Measurements from ENCODE around the gene GNAZ.
"Not testable (repeated sequence)": the region's sequence is repeated elsewhere in the genome, so short reads cannot be mapped to it uniquely, and the experiment has no call there.

GNAZ gene

GRCh38 chr22:23127055-23127756 is 56.9 kb downstream of the GNAZ start:
- no peaks in the 10 kb centered on the region for H3K36me3 Mint-ChIP-seq
- H3K27me3 Mint-ChIP-seq, result no peaks in the 10 kb centered on the region
- H3K4me3 Mint-ChIP-seq, result no peak overlapping the region
- H3K9me3 Mint-ChIP-seq (ENCODE audit: low read depth), result no peaks in the 10 kb centered on the region
- H3K27ac Mint-ChIP-seq, result no peak overlapping the region
- no peaks in the 10 kb centered on the region for H3K4me1 Mint-ChIP-seq (ENCODE audit: low read depth)

- H3K4me1 Mint-ChIP-seq (ENCODE audit: low read depth), result no peaks in the 10 kb centered on the region
- H3K9me3 Mint-ChIP-seq (ENCODE audit: low read depth), result no peaks in the 10 kb centered on the region
- no peaks in the 10 kb centered on the region for H3K36me3 Mint-ChIP-seq
- H3K27ac Mint-ChIP-seq, result no peak overlapping the region
- no peak overlapping the region for H3K4me3 Mint-ChIP-seq
- H3K27me3 Mint-ChIP-seq, result no peaks in the 10 kb centered on the region
Measured at GRCh38 chr22:23127788-23128187, 57.5 kb downstream of the GNAZ start.

- no peaks in the 10 kb centered on the region for H3K9me3 Mint-ChIP-seq (ENCODE audit: low read depth)
- H3K36me3 Mint-ChIP-seq, result no peaks in the 10 kb centered on the region
- no peak overlapping the region for H3K27ac Mint-ChIP-seq
- no peak overlapping the region for H3K4me3 Mint-ChIP-seq
- no peaks in the 10 kb centered on the region for H3K27me3 Mint-ChIP-seq
- no peaks in the 10 kb centered on the region for H3K4me1 Mint-ChIP-seq (ENCODE audit: low read depth)
Measured at GRCh38 chr22:23128269-23129108, 58.2 kb downstream of the GNAZ start.

GRCh38 chr22:23129149-23129548 is 58.8 kb downstream of the GNAZ start:
- Mint-ChIP-seq H3K9me3 (ENCODE audit: low read depth) (no peaks in the 10 kb centered on the region), H3K36me3 (no peaks in the 10 kb centered on the region), H3K4me1 (ENCODE audit: low read depth) (no peaks in the 10 kb centered on the region), H3K4me3 (no peak overlapping the region), H3K27me3 (no peaks in the 10 kb centered on the region), H3K27ac (no peak overlapping the region)

- Mint-ChIP-seq H3K27me3 (no peaks in the 10 kb centered on the region), H3K9me3 (ENCODE audit: low read depth) (no peaks in the 10 kb centered on the region), H3K4me3 (no peak overlapping the region), H3K36me3 (no peaks in the 10 kb centered on the region), H3K4me1 (ENCODE audit: low read depth) (no peaks in the 10 kb centered on the region), H3K27ac (peak overlapping the region; percentile 10)
Measured at GRCh38 chr22:23130697-23131096, 60.4 kb downstream of the GNAZ start.

DNA sequence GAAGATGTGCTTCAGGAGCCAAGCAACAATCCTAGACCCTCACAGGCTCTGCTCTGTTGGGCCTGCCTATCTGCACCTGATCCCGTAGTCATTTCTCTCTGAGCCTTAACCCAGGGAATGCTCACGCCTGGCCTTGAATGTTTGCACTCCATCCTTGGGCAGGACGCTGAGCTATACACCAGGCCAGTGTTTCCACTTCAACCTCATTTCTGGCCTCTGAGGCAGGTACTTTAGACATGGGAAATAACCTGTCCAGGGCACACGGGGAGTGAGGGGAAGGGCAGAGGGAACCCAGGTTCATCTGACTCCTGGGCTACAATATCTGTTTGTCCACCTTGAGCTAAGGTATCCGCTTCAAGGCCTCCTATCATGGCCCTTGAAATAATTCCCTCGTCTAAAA is 61.6 kb downstream of the GNAZ start:
- peaks cover 3% of the 10 kb centered on the region for H3K4me1 Mint-ChIP-seq (ENCODE audit: low read depth)
- H3K27ac Mint-ChIP-seq, result no peak overlapping the region
- H3K36me3 Mint-ChIP-seq, result no peaks in the 10 kb centered on the region
- H3K9me3 Mint-ChIP-seq (ENCODE audit: low read depth), result no peaks in the 10 kb centered on the region
- H3K4me3 Mint-ChIP-seq, result no peak overlapping the region
- no peaks in the 10 kb centered on the region for H3K27me3 Mint-ChIP-seq

DNA sequence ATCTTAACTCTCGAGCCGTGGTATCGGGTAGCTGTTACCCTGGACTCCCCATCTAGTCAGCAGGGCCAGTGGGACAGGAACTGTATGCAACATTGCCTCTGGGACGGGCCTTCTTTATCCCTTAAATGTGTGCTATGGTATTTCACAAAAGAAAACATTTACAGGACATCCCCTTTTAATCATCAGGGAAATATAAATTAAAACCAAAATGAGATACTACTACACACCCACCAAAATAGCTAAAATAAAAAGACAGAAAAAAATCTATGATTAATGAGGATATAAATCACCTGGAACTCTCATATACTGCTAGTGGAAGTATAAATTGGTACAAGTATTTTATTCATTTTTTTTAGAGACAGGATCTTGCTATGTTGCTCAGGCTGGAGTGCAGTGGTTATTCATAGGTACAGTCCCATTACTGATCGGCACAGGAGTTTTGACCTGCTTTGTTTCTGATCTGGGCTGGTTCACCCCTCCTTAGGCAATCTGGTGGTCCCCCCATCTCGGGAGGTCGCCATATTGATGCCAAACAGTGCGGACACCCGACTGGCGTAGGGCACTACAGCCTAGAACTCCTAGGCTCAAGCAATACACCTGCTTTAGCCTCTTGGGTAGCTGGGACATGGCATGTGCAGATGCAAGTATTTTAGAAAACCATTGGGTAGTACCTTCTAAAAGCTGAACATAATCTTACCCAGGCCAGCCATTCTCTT is 62.2 kb downstream of the GNAZ start:
- Mint-ChIP-seq H3K27ac (no peak overlapping the region), H3K27me3 (no peaks in the 10 kb centered on the region), H3K4me1 (ENCODE audit: low read depth) (peaks cover 9% of the 10 kb centered on the region), H3K9me3 (ENCODE audit: low read depth) (no peaks in the 10 kb centered on the region), H3K36me3 (no peaks in the 10 kb centered on the region), H3K4me3 (no peak overlapping the region)

- H3K27me3 Mint-ChIP-seq, result no peaks in the 10 kb centered on the region
- no peak overlapping the region for H3K27ac Mint-ChIP-seq
Measured at GRCh38 chr22:23133922-23134321, 63.6 kb downstream of the GNAZ start.

DNA sequence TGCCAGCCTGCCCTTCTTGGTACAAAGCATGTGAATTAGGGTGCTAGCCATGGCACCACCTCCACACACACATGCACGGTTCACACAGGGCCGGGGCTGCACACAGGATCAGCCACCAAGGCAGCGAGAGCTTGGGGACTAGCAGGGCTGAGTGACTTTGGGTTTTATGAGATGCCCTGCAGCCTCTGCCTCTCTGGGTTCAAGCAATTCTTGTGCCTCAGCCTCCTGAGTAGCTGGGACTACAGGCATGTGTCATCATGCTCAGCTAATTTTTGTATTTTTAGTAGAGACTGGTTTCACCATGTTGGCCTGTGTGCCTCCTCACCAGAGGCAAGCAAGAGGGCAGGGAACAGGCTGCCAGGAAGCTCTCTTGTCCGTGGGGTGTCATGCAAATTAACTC is 66.7 kb downstream of the GNAZ start:
- not testable (repeated sequence) for H3K9me3 Mint-ChIP-seq (ENCODE audit: low read depth); H3K4me3 Mint-ChIP-seq; H3K27me3 Mint-ChIP-seq; H3K27ac Mint-ChIP-seq; H3K36me3 Mint-ChIP-seq
- H3K4me1 Mint-ChIP-seq (ENCODE audit: low read depth), result peaks cover 42% of the 10 kb centered on the region

More at GRCh38 chr22:23133922-23134321, 63.6 kb downstream of the GNAZ start:
- Mint-ChIP-seq H3K9me3 (ENCODE audit: low read depth) (no peaks in the 10 kb centered on the region), H3K4me1 (ENCODE audit: low read depth) (peaks cover 22% of the 10 kb centered on the region), H3K36me3 (no peaks in the 10 kb centered on the region), H3K4me3 (no peak overlapping the region)

- no peaks in the 10 kb centered on the region for H3K27me3 Mint-ChIP-seq
- H3K9me3 Mint-ChIP-seq (ENCODE audit: low read depth), result no peaks in the 10 kb centered on the region
- H3K4me1 Mint-ChIP-seq (ENCODE audit: low read depth), result peaks cover 47% of the 10 kb centered on the region
- H3K4me3 Mint-ChIP-seq, result peak overlapping the region; percentile 1
- H3K36me3 Mint-ChIP-seq, result no peaks in the 10 kb centered on the region
- H3K27ac Mint-ChIP-seq, result peak overlapping the region; percentile 89
Measured at GRCh38 chr22:23137468-23137867, 67.1 kb downstream of the GNAZ start.

GRCh38 chr22:23137905-23138561 is 67.7 kb downstream of the GNAZ start:
- no peaks in the 10 kb centered on the region for H3K27me3 Mint-ChIP-seq
- H3K4me1 Mint-ChIP-seq (ENCODE audit: low read depth), result peaks cover 52% of the 10 kb centered on the region
- peak overlapping the region; percentile 36 for H3K4me3 Mint-ChIP-seq
- no peaks in the 10 kb centered on the region for H3K36me3 Mint-ChIP-seq
- no peaks in the 10 kb centered on the region for H3K9me3 Mint-ChIP-seq (ENCODE audit: low read depth)
- peak overlapping the region; percentile 89 for H3K27ac Mint-ChIP-seq

DNA sequence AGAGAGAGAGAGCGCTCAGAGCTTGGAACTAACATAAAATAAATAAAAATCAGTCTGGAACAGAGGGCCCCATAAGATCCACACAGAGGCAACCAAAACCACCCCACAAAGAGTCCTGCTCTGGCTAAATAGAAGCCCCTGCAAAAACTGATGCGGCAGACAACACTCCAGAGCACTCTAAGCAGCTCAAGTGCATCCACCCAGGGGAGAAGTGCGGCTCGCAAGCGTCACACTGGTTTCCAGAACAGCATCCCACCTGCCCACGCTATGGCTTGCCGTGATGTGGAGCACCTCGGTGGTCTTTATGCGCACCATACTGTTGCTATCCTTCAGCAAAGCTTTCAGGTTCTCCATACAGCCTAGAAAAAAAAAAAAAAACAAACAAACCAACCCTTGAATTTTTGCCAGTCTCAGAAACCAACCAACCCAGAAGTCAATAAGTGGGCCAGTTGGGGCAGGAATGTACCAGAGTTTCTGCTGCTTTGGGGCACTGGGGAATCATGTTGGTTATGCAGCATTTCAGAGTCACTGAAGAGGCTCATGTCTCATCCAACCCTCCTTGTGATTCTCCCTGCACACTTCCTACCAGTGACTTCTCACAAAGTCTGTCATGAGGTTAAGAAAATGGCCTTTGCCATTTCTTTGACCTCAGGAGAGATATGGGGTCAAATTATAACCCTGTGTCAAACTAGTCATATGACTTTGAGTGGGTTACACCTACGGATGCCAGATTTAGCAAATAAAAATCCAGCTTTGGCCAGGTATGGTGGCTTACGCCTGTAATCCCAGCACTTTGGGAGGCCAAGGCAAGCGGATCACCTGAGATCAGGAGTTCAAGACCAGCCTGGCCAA is 68.5 kb downstream of the GNAZ start:
- H3K27ac Mint-ChIP-seq, result peak overlapping the region; percentile 89

GRCh38 chr22:23140385-23140784 is 70.1 kb downstream of the GNAZ start:
- peaks cover 70% of the 10 kb centered on the region for H3K4me1 Mint-ChIP-seq (ENCODE audit: low read depth)
- no peaks in the 10 kb centered on the region for H3K36me3 Mint-ChIP-seq
- H3K4me3 Mint-ChIP-seq, result no peak overlapping the region
- no peaks in the 10 kb centered on the region for H3K9me3 Mint-ChIP-seq (ENCODE audit: low read depth)
- H3K27me3 Mint-ChIP-seq, result no peaks in the 10 kb centered on the region
- H3K27ac Mint-ChIP-seq, result no peak overlapping the region

More for the DNA sequence above, 68.5 kb downstream of the GNAZ start:
- peak overlapping the region; percentile 33 for H3K4me3 Mint-ChIP-seq
- no peaks in the 10 kb centered on the region for H3K9me3 Mint-ChIP-seq (ENCODE audit: low read depth)
- H3K4me1 Mint-ChIP-seq (ENCODE audit: low read depth), result peaks cover 57% of the 10 kb centered on the region
- H3K27me3 Mint-ChIP-seq, result no peaks in the 10 kb centered on the region
- no peaks in the 10 kb centered on the region for H3K36me3 Mint-ChIP-seq

DNA sequence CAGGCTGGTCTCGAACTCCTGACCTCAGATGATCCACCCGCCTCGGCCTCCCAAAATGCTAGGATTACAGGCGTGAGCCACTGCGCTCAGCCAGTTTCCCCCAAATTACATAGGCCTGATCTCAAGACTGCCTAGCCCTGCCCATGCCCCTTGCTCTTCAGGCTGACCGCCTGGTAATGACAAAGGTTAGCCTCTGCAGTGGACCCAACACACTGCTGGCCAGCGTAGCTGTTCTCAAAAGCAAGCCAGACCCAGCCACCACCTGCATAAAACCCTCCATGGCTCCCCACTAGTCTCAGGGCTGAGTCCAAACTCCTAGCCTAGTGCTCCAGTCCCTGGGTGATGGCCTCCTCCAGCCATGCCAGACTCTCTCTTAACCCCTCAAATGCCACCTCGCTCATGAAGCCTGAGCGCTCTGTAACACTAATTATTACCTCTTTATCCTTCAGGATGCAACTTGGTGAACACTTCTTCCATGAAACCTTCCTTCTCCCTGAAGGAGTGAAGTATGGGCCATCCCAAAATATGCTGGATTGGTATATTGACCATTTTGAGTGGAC is 72.3 kb downstream of the GNAZ start:
- Mint-ChIP-seq H3K9me3 (ENCODE audit: low read depth) (no peaks in the 10 kb centered on the region), H3K4me3 (peak overlapping the region; percentile 74), H3K4me1 (ENCODE audit: low read depth) (peaks cover 66% of the 10 kb centered on the region), H3K36me3 (no peaks in the 10 kb centered on the region), H3K27ac (peak overlapping the region; percentile 84), H3K27me3 (no peaks in the 10 kb centered on the region)
